Endodermal cell (in vitro differentiated cells): ENCODE measurements around the gene SOCS7. TPM values are rescaled to one million over a fixed set of nuclear protein-coding genes. Genes with fewer than 3 reads are reported as not detected.

ENCODE experiments used
- DNase-seq: peaks from one replicate; pipeline ENCODE4 v3.0.0-alpha.2; 2017
- H3K27ac ChIP-seq: 2 replicates; pipeline ENCODE4 v1.5.1; 2013; ENCODE audit warnings: mild to moderate bottlenecking, low read depth, low read length, moderate library complexity
- H3K27me3 ChIP-seq: 2 replicates; pipeline ENCODE4 v1.6.1; 2013; ENCODE audit warnings: mild to moderate bottlenecking, low read length, moderate library complexity; ENCODE audit not compliant: insufficient read depth, control insufficient read depth, poor library complexity, severe bottlenecking
- H3K36me3 ChIP-seq: 2 replicates; pipeline ENCODE4 v1.7.0; 2013; ENCODE audit warnings: mild to moderate bottlenecking, low read length, moderate library complexity; ENCODE audit not compliant: control insufficient read depth, insufficient read depth
- H3K4me1 ChIP-seq: one replicate; pipeline ENCODE4 v1.7.0; 2013; ENCODE audit warnings: low read length; ENCODE audit not compliant: control insufficient read depth, insufficient read depth
- H3K4me3 ChIP-seq: 2 replicates; pipeline ENCODE4 v1.5.1; 2013; ENCODE audit warnings: mild to moderate bottlenecking, low read length, moderate library complexity
- H3K9ac ChIP-seq: 2 replicates; pipeline ENCODE4 v1.6.1; 2013; ENCODE audit warnings: mild to moderate bottlenecking, low read length, moderate library complexity; ENCODE audit not compliant: poor library complexity, severe bottlenecking; ENCODE audit errors: extremely low read depth
- H3K9me3 ChIP-seq: 2 replicates; pipeline ENCODE4 v1.6.1; 2013; ENCODE audit warnings: mild to moderate bottlenecking, low read length, moderate library complexity; ENCODE audit not compliant: control insufficient read depth
- H3K27ac Mint-ChIP-seq: 2 replicates; pipeline ENCODE4 v1.8.0; 2020; ENCODE audit warnings: mixed read lengths
- H3K27me3 Mint-ChIP-seq: 2 replicates; pipeline ENCODE4 v1.8.0; 2021; ENCODE audit warnings: mild to moderate bottlenecking, mixed read lengths; ENCODE audit not compliant: insufficient read depth
- H3K36me3 Mint-ChIP-seq: 2 replicates; pipeline ENCODE4 v1.8.0; 2020; ENCODE audit warnings: low read depth, mixed read lengths
- H3K4me1 Mint-ChIP-seq: 2 replicates; pipeline ENCODE4 v1.8.0; 2020; ENCODE audit warnings: mixed read lengths
- H3K4me3 Mint-ChIP-seq: 2 replicates; pipeline ENCODE4 v1.8.0; 2020; ENCODE audit warnings: mild to moderate bottlenecking, moderate library complexity, mixed read lengths
- H3K9me3 Mint-ChIP-seq: 2 replicates; pipeline ENCODE4 v1.8.0; 2020; ENCODE audit warnings: mild to moderate bottlenecking, mixed read lengths
- WGBS, 2 experiments: methylation state at CpG; one replicate each; pipeline versions ENCODE4 v1.1.5 to v1.1.7; 2013; ENCODE audit warnings: missing lambda C conversion rate in 2 of 2, mixed read lengths in 1 of 2; ENCODE audit not compliant: insufficient coverage in 1 of 2, insufficient read length in 1 of 2; 5-methylcytosine and 5-hydroxymethylcytosine counted together
- total RNA-seq, 2 donors: library from RNA; stranded (reverse); fragmentation: NEBNext Ultra II Directional in 1 of 2; extraction: Animal tissue kit (Norgen Biotek cat#: 25700) in 1 of 2; gene quantifications; 2 replicates in 1 of 2; 3 replicates in 1 of 2; pipeline ENCODE4 v1.2.1, GENCODE V29; 2021
- TF ChIP-seq, protein P1 (sequence below): fragments of 200-600 bp; sonication (generic); conservative IDR thresholded peaks from 2 replicates; pipeline ENCODE4 v1.5.0; 2021; ENCODE audit warnings: antibody characterized with exemption, mild to moderate bottlenecking

The SOCS7 gene
- total RNA-seq, 2 donors from 2014 or later, result 24.4 to 28.1 TPM

DNA sequence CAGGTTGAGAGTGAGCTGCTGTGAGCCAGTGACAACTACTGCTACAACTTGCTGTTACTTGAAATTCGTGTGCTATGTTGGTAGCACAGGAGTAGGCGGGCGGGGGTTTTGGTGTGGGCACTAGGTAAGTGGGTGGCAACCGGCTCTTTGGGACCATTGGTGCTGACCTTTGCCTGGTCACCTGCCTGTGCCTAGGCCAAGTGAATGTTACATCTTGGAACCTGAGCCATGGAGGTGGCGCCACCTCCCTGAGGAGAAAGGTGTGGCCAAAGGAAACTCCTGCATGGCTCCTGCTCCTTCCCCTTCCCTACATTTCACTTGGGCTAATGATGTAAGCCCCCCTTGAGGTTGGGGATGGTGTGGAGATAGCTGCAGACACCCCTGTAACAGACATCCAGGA, 51.3 kb downstream of the SOCS7 start:
- peaks cover 15% of the 10 kb centered on the region for H3K4me1 Mint-ChIP-seq
- peaks cover 36% of the 10 kb centered on the region for H3K36me3 Mint-ChIP-seq
- Histone ChIP-seq H3K4me3 (no peak overlapping the region), H3K27ac (no peak overlapping the region), H3K9ac (no peak overlapping the region), H3K4me1 (no peaks in the 10 kb centered on the region), H3K27me3 (no peaks in the 10 kb centered on the region), H3K9me3 (no peaks in the 10 kb centered on the region), H3K36me3 (peaks cover 22% of the 10 kb centered on the region)
- no peak overlapping the region for H3K4me3 Mint-ChIP-seq
- H3K27me3 Mint-ChIP-seq, result no peaks in the 10 kb centered on the region
- peak; percentile 70 for DNase-seq
- peak overlapping the region; percentile 17 for H3K27ac Mint-ChIP-seq
- WGBS, 2 experiments, result 94 to 100% methylated on average over 3 to 5 of the region's 5 CpGs
- TF ChIP-seq, protein P1, sequence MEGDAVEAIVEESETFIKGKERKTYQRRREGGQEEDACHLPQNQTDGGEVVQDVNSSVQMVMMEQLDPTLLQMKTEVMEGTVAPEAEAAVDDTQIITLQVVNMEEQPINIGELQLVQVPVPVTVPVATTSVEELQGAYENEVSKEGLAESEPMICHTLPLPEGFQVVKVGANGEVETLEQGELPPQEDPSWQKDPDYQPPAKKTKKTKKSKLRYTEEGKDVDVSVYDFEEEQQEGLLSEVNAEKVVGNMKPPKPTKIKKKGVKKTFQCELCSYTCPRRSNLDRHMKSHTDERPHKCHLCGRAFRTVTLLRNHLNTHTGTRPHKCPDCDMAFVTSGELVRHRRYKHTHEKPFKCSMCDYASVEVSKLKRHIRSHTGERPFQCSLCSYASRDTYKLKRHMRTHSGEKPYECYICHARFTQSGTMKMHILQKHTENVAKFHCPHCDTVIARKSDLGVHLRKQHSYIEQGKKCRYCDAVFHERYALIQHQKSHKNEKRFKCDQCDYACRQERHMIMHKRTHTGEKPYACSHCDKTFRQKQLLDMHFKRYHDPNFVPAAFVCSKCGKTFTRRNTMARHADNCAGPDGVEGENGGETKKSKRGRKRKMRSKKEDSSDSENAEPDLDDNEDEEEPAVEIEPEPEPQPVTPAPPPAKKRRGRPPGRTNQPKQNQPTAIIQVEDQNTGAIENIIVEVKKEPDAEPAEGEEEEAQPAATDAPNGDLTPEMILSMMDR, result peak; percentile 63
- H3K9me3 Mint-ChIP-seq, result no peaks in the 10 kb centered on the region

DNA sequence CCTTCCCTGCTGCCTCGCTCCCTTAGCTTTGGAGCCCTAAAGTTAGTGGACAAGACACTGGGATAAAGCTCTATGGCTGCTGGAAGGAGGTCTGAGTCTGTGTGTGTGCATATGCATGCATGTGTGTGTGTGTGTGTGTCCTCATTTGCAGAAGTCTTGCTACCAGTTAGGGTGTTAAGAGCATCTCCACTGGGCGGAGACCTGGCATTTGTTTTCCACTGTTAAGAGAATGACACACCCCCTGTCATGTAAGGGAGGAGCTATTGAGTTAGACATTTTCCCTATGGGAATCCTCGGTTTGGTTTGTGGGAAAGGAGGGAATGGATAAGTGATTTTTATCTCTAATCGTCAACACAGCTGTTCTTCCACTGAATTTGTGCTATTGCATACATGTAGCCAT, 51.8 kb downstream of the SOCS7 start:
- H3K4me1 Mint-ChIP-seq, result peaks cover 15% of the 10 kb centered on the region
- H3K4me3 Mint-ChIP-seq, result no peak overlapping the region
- H3K27ac Mint-ChIP-seq, result no peak overlapping the region

DNA sequence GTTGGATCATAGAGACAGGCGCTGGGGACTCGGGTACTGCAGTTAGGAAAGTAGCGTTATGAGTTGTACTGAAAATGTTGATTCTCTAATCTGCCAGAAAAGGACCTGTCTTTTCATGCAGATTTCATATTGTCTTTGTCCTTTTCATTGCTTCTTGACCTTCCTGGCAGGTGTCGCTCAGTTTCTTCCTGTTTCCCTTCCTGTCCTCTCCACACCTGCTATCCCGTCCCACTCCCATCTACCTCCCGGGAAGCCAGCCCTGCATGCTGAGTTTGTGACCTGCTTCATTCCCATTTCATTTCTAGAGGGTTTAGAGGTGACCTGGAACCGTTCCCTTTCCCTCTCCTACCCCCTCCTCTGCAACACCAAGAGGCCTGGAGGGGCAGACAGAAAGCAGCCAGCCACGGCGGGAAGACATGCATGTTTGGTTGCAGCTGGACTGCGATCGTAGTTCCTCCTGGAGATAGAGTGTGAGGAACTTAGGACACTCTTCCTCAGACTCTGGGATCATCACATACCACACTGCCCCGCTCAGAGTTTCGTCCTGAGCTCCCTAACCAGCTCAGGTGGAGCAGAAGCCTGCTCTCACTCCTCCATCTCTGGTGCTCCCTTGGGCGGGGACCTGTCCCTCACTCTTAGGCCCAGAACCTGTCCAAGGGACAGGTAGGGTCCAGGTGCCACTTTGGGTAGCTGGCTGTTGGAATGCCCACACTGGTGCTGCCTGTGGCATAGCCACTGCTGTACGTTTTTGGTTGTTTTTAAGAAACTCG, 52.7 kb downstream of the SOCS7 start:
- peak; percentile 63 for DNase-seq
- no peaks in the 10 kb centered on the region for H3K4me1 ChIP-seq
- H3K4me3 ChIP-seq, result no peak overlapping the region
- H3K4me1 Mint-ChIP-seq, result peaks cover 15% of the 10 kb centered on the region
- no peaks in the 10 kb centered on the region for H3K9me3 Mint-ChIP-seq
- 78 to 82% methylated on average over 12 to 16 of the region's 16 CpGs for WGBS, 2 experiments
- no peak overlapping the region for H3K9ac ChIP-seq
- peak overlapping the region; percentile 57 for H3K27ac Mint-ChIP-seq
- no peak overlapping the region for H3K27ac ChIP-seq
- peaks cover 20% of the 10 kb centered on the region for H3K36me3 ChIP-seq
- no peaks in the 10 kb centered on the region for H3K27me3 ChIP-seq
- H3K4me3 Mint-ChIP-seq, result no peak overlapping the region
- H3K9me3 ChIP-seq, result no peaks in the 10 kb centered on the region
- TF ChIP-seq, protein P1, result no peak
- H3K36me3 Mint-ChIP-seq, result peaks cover 27% of the 10 kb centered on the region
- no peaks in the 10 kb centered on the region for H3K27me3 Mint-ChIP-seq

More for the DNA sequence above, 51.8 kb downstream of the SOCS7 start:
- Histone ChIP-seq H3K27ac (no peak overlapping the region), H3K9ac (no peak overlapping the region), H3K9me3 (no peaks in the 10 kb centered on the region), H3K4me1 (no peaks in the 10 kb centered on the region), H3K4me3 (no peak overlapping the region), H3K36me3 (peaks cover 20% of the 10 kb centered on the region), H3K27me3 (no peaks in the 10 kb centered on the region)
- 75 to 88% methylated on average over 1 to 4 of the region's 4 CpGs for WGBS, 2 experiments
- H3K36me3 Mint-ChIP-seq, result peaks cover 32% of the 10 kb centered on the region
- H3K27me3 Mint-ChIP-seq, result no peaks in the 10 kb centered on the region
- TF ChIP-seq, protein P1, result no peak
- no peaks in the 10 kb centered on the region for H3K9me3 Mint-ChIP-seq
- peak; percentile 77 for DNase-seq
